WTC11 (cell line): ENCODE results near the gene ENTPD6. TPM values are rescaled to one million over a fixed set of nuclear protein-coding genes. Genes with fewer than 3 reads are reported as not detected.

ENCODE experiments used
- ARID4B ChIP-seq: sonication (generic); formaldehyde crosslinking; IDR thresholded peaks from 2 replicates; pipeline ENCODE4 v1.8.0; 2023; ENCODE audit warnings: missing genetic modification reagents, mild to moderate bottlenecking, borderline replicate concordance
- CREB1 ChIP-seq: sonication (generic); formaldehyde crosslinking; IDR thresholded peaks from 2 replicates; pipeline ENCODE4 v1.8.0; 2023; ENCODE audit warnings: mild to moderate bottlenecking, missing genetic modification reagents
- FOXP4 ChIP-seq: sonication (generic); formaldehyde crosslinking; IDR thresholded peaks from 2 replicates; pipeline ENCODE4 v1.8.0; 2022; ENCODE audit warnings: mild to moderate bottlenecking, missing genetic modification reagents
- JUN ChIP-seq: sonication (generic); formaldehyde crosslinking; IDR thresholded peaks from 2 replicates; pipeline ENCODE4 v1.8.0; 2023; ENCODE audit warnings: mild to moderate bottlenecking, missing genetic modification reagents
- KAT7 ChIP-seq: sonication (generic); formaldehyde crosslinking; IDR thresholded peaks from 2 replicates; pipeline ENCODE4 v1.8.1; 2023; ENCODE audit warnings: missing genetic modification reagents, mild to moderate bottlenecking, borderline replicate concordance
- MAX ChIP-seq: sonication (generic); formaldehyde crosslinking; IDR thresholded peaks from 2 replicates; pipeline ENCODE4 v1.8.0; 2022; ENCODE audit warnings: mild to moderate bottlenecking, missing genetic modification reagents
- MYBL2 ChIP-seq: sonication (generic); formaldehyde crosslinking; IDR thresholded peaks from 2 replicates; pipeline ENCODE4 v1.8.1; 2023; ENCODE audit warnings: mild to moderate bottlenecking, moderate library complexity, missing genetic modification reagents
- NFE2L1 ChIP-seq: sonication (generic); formaldehyde crosslinking; IDR thresholded peaks from 2 replicates; pipeline ENCODE4 v1.8.1; 2023; ENCODE audit warnings: missing genetic modification reagents
- PRDM15 ChIP-seq: sonication (generic); formaldehyde crosslinking; IDR thresholded peaks from 2 replicates; pipeline ENCODE4 v1.8.0; 2022; ENCODE audit warnings: missing genetic modification reagents
- USF2 ChIP-seq: sonication (generic); formaldehyde crosslinking; IDR thresholded peaks from 2 replicates; pipeline ENCODE4 v1.8.1; 2023; ENCODE audit warnings: mild to moderate bottlenecking, missing genetic modification reagents, moderate library complexity
- ZNF263 ChIP-seq: sonication (generic); formaldehyde crosslinking; IDR thresholded peaks from 2 replicates; pipeline ENCODE4 v1.8.1; 2022; ENCODE audit warnings: low read depth, mild to moderate bottlenecking, moderate library complexity, missing genetic modification reagents
- ZNF317 ChIP-seq: sonication (generic); formaldehyde crosslinking; IDR thresholded peaks from 2 replicates; pipeline ENCODE4 v1.8.1; 2023; ENCODE audit warnings: low read depth, mild to moderate bottlenecking, moderate library complexity, missing genetic modification reagents, borderline replicate concordance
- ZSCAN18 ChIP-seq: fragments of 250-450 bp; sonication (Bioruptor Pico); IDR thresholded peaks from 2 replicates; pipeline ENCODE4 v2.1.2; 2022; ENCODE audit warnings: mild to moderate bottlenecking, moderate library complexity
- total RNA-seq: library from RNA; stranded (reverse); gene quantifications from 3 replicates; pipeline ENCODE4 v1.2.3, GENCODE V29; 2021
- TF ChIP-seq, protein P1 (sequence below): sonication (generic); formaldehyde crosslinking; IDR thresholded peaks from 2 replicates; pipeline ENCODE4 v1.8.0; 2023; ENCODE audit warnings: mild to moderate bottlenecking, missing genetic modification reagents
- TF ChIP-seq, protein P2 (sequence below): sonication (generic); formaldehyde crosslinking; IDR thresholded peaks from 2 replicates; pipeline ENCODE4 v1.8.1; 2022; ENCODE audit warnings: mild to moderate bottlenecking, moderate library complexity, missing genetic modification reagents

ENTPD6 gene
- total RNA-seq, 1 experiment from 2014 or later: 56.9 TPM

DNA sequence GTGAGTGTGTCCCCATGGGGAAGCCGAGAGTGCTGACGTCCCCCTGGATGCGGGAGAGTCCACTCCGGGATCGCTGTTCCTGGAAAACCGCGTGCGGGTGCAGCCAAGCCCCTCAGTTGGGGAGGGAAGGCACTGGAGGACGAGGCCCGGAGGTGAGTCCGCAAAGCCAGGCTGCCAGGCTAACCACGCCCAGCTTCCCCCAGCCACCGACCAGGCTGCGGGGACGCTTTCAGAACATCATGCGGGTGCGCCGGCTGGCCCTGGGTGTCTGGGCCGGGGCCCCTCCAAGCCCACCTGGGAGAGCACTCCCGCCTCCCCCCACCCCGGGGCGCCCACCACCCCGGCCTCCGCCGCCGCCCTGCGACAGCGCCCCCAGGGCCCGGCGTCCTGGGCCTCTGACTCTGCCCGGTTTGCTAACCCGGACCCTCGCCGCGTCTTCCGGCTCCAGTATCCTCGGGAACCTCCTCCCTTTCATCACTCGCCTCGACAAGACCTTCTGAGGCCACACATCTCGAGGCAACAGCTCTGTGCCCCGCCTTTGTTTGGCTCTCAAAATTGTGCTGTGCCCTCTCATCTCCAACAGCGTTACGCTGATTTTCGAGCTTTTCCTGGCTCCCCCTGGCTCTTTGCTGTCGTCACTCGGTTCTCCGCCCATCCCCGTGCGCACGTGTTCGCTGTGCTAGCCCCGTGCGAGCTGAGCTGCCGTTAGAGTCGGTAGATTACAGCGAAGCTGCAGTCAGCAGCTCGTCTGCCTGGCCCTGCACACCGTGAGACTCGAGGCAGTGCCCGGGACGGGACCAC, 47.1 kb upstream of the ENTPD6 start (continued):
- TF ChIP-seq, protein P1, sequence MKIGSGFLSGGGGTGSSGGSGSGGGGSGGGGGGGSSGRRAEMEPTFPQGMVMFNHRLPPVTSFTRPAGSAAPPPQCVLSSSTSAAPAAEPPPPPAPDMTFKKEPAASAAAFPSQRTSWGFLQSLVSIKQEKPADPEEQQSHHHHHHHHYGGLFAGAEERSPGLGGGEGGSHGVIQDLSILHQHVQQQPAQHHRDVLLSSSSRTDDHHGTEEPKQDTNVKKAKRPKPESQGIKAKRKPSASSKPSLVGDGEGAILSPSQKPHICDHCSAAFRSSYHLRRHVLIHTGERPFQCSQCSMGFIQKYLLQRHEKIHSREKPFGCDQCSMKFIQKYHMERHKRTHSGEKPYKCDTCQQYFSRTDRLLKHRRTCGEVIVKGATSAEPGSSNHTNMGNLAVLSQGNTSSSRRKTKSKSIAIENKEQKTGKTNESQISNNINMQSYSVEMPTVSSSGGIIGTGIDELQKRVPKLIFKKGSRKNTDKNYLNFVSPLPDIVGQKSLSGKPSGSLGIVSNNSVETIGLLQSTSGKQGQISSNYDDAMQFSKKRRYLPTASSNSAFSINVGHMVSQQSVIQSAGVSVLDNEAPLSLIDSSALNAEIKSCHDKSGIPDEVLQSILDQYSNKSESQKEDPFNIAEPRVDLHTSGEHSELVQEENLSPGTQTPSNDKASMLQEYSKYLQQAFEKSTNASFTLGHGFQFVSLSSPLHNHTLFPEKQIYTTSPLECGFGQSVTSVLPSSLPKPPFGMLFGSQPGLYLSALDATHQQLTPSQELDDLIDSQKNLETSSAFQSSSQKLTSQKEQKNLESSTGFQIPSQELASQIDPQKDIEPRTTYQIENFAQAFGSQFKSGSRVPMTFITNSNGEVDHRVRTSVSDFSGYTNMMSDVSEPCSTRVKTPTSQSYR (CRISPR knock-in tag): peak; percentile 82; the same call in 1 of the 2 replicates
- peak; percentile 37; the same call in 1 of the 2 replicates for TF ChIP-seq PRDM15 (CRISPR knock-in tag)
- peak; percentile 48; the same call in 1 of the 2 replicates for TF ChIP-seq USF2
- TF ChIP-seq ZNF263 (CRISPR knock-in tag): 0 out of 2 replicates have a peak, but pooled peaks have one; percentile 26
- no peak for TF ChIP-seq KAT7 (CRISPR knock-in tag)
- TF ChIP-seq MYBL2 (CRISPR knock-in tag): peak; percentile 63; the same call in 1 of the 2 replicates
- TF ChIP-seq ZNF317 (CRISPR knock-in tag): 0 out of 2 replicates have a peak, but pooled peaks have one; percentile 60
- peak; percentile 96 for TF ChIP-seq MAX (CRISPR knock-in tag)
- peak; percentile 73; the same call in 1 of the 2 replicates for TF ChIP-seq ARID4B (CRISPR knock-in tag)
- TF ChIP-seq CREB1 (CRISPR knock-in tag): peak; percentile 57; the same call in 1 of the 2 replicates
- peak; percentile 79 for TF ChIP-seq NFE2L1 (CRISPR knock-in tag)
- TF ChIP-seq FOXP4 (CRISPR knock-in tag): peak; percentile 77
- TF ChIP-seq, protein P2, sequence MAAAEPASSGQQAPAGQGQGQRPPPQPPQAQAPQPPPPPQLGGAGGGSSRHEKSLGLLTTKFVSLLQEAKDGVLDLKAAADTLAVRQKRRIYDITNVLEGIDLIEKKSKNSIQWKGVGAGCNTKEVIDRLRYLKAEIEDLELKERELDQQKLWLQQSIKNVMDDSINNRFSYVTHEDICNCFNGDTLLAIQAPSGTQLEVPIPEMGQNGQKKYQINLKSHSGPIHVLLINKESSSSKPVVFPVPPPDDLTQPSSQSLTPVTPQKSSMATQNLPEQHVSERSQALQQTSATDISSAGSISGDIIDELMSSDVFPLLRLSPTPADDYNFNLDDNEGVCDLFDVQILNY (CRISPR knock-in tag): peak; percentile 86; the same call in 1 of the 2 replicates
- peak; percentile 71; the same call in 1 of the 2 replicates for TF ChIP-seq JUN (CRISPR knock-in tag)
- no peak for TF ChIP-seq ZSCAN18 (CRISPR knock-in tag)
